ENCODE data around the gene B3GNT7.
"Not testable (repeated sequence)": the region's sequence is repeated elsewhere in the genome, so short reads cannot be mapped to it uniquely, and the experiment has no call there.

The B3GNT7 gene, protein sequence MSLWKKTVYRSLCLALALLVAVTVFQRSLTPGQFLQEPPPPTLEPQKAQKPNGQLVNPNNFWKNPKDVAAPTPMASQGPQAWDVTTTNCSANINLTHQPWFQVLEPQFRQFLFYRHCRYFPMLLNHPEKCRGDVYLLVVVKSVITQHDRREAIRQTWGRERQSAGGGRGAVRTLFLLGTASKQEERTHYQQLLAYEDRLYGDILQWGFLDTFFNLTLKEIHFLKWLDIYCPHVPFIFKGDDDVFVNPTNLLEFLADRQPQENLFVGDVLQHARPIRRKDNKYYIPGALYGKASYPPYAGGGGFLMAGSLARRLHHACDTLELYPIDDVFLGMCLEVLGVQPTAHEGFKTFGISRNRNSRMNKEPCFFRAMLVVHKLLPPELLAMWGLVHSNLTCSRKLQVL

GRCh38 chr2:231395188-231396057, at the start of gene B3GNT7:
TSS of gene B3GNT7 (plus strand) at chr2:231395710. CDS start at chr2:231395804, 94 bp downstream.
- no peak for DNase-seq

DNA sequence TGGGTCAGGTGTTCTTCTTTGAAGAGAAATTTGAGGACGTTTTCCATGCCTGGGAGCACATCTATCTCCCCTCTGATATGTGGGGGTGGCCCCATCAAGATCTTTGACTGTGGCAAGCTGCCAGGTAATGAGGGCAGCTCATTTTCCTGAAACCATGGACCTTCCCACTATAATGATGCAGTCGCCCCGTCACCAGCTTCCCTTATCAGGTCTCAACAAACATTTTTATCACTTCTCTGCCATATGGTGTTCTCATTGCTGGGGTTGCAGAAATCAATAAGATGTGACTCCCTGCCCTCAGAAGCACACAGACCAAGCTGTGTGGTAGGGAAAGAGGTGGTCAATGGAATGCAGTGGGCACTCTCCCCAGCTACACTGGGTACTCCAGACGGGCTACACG, 48.4 kb upstream of the B3GNT7 start:
- no peak for DNase-seq

DNA sequence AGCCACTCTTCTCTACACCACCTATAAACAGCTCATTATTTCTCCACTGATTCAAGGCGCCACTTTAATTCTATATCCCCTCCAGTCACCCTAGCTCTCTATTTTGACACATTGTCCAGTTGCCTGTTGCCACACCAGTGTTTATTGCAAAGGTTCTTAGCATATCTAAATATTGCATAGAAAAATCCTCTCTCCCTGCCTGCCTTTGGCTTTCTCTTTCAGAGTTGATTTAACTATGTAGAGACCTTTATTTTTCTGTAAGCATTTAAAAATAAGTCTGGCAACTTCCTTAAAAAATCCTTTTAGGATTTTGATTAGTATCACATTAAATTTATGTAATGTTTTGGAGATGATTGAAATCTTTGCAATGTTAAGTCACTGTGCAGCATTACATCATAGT, 47.9 kb upstream of the B3GNT7 start:
- DNase-seq, result no peak

DNA sequence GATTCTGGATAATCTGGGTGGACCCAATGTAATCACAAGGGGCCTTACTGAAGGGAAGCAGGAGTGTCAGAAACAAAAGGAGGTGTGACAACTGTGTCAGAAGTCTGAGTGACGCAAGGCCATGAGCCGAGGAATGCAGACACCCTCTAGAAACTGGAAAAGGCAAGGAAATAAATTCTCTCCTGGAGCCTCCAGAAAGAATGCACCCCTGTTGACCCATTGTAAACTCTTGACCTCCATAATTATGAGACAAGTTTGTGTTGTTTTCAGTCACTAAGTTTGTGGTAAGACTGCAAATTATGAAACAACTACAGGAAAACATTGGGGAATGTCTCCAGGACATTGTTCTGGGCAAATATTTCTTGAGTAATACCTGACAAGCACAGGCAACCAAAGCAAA, 47.3 kb upstream of the B3GNT7 start:
- DNase-seq, result no peak

DNA sequence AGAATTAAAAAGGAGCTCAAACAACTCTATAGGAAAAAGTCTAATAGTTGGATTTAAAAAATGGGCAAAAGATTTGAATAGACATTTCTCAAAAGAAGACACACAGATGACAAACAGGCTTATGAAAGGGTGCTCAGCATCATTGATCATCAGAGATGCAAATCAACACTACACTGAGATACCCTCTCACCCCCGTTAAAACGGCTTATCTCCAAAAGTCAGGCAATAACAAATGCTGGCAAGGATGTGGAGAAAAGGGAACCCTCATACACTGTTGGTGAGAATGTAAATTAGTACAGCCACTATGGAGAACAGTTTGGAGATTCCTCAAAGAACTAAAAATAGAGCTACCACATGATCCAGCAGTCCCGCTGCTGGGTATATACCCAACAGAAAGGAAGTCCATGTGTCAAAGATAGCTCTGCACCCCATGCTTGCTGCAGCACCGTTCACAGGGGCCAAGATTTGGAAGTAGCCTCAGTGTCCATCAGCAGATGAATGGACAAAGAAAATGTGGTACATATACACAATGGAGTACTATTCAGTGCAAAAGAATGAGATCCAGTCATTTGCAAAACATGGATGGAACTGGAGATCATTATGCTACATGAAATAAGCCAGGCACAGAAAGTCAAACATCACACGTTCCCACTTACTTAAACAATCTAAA, 46.7 kb upstream of the B3GNT7 start:
- DNase-seq, result no peak

- DNase-seq, result not testable (repeated sequence)
Observed at GRCh38 chr2:231349374-231349735, 46.2 kb upstream of the B3GNT7 start.

GRCh38 chr2:231351648-231352047, 43.9 kb upstream of the B3GNT7 start:
- no peak for DNase-seq

DNA sequence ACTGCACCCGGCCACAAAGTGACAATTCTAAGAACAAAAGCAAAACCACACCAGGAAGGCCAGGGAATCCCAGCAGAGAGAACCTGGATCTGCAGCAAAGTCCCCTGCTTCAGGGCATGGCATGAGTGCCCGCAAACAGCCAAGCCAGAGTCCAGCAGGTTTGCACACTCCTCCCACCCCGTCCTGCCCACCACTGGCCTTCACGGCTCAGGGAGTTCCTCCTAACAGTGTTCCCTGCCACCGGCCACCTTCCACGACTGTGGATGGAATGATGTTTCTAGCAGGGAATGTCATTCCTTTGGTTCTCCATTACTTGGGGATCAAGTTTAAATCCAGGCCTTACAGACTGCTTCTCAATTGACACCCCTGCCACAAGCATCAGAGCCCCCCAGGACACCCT, 42.0 kb upstream of the B3GNT7 start:
- DNase-seq, result no peak

GRCh38 chr2:231355508-231356465, 39.7 kb upstream of the B3GNT7 start:
- DNase-seq, result no peak

DNA sequence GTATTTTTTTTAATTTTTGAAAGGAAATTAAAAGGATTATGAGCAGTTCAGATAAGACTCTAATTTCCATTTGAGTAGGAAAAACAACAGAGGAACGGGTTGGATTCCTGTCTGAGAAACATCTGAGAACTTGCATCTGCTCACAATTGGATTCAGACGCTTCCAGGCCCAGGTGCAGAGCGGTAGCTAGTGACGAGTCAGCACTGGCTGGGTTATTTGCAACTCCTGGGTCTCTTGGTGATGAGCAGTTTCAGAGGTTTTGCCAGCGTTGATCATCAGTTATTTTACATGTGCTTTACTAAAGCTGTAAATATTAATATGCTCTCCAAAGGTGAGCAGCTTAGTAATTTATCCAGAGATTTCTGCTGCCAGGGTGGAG, 39.1 kb upstream of the B3GNT7 start:
- DNase-seq, result no peak

GRCh38 chr2:231357048-231357447, 38.5 kb upstream of the B3GNT7 start:
- no peak for DNase-seq

DNA sequence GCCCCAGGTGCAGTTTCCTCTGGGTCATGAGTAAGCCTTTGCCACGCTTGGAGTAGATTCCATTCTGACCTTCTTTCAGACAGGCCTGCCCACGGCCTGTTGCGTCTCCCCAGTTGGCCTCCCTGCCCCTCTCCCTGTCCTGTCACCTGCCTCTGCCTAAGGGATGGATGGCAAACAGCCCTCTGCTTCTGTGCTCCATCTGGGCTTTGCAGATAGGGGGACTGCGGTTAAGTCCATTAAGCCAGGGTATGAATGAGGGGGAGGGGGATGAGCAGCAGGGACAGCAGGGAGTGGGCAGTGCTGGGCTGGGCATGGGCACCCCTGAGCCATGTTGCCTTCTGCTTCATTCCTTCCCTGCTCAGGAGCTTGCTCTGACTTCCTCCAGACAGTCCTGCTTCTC, 37.6 kb upstream of the B3GNT7 start:
- DNase-seq, result no peak

GRCh38 chr2:231359441-231359840, 36.1 kb upstream of the B3GNT7 start:
- no peak for DNase-seq

GRCh38 chr2:231359948-231360347, 35.6 kb upstream of the B3GNT7 start:
- DNase-seq, result no peak

GRCh38 chr2:231360401-231360800, 35.1 kb upstream of the B3GNT7 start:
- DNase-seq, result no peak

DNA sequence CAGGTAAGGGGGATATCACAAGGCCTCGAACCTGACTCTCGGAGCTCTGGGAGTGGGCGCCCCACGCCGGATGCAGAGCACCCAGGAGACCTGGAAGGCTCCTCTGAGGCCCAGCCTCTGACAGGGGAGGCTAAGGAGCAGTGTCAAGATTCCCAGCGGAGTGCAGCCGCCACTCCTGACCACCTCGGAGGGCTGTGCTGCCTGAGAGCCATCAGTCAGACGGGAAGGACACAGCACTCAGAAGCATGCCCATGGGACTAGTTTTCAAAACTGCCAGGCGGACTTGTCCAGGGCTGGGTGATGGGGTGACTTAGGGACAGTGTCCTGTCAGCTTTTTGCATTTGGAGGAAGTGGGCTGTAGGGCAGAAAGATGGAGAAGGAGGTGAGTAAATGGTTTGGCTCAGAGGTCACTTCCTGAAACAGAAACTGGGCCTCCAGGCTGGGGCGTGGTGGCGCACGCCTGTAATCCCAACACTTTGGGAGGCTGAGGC, 34.6 kb upstream of the B3GNT7 start:
- DNase-seq, result no peak

DNA sequence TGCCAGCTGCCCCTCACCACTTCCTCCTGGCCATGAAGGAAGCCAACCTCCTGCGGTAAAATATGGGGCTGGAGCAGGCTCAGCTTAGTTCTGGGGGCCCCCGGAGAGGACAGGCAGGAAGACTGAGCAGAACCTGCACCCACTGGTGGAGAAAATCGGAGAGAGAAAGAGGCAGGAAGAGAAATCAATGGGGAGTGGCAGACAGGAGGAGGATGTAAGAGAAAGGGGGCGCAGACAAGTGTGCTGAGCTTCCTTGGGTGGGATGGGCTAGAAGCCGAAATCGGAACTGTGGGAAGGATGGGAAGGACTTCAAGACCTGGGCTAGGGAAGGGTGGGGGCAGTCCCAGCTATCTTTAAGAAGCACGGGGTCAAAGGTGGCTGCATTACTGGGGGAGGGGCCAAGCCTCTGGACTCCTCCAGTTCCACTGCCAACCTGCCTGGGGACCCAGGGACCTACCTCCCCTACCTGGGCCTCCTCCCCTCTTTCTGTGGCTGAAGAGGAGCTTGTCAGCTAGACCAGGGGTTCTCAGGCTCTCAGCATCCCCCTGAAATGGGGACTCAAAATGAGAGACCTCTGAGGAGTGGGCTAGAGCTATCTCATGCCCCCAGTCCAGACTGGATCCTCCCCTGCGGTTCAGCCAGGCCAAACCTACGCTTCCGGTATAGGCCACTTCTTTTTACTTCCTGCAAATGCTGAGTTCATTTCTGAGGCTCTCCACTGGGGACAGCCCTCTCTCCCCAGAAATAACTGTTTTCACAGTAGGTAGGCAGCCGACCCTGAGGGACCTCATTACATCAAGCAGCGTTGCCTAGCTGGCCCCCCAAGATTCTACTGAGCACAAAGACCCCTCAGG, 33.6 kb upstream of the B3GNT7 start:
- peak; percentile 92 for DNase-seq

- no peak for DNase-seq
Observed at GRCh38 chr2:231362555-231363184, 32.8 kb upstream of the B3GNT7 start.

DNA sequence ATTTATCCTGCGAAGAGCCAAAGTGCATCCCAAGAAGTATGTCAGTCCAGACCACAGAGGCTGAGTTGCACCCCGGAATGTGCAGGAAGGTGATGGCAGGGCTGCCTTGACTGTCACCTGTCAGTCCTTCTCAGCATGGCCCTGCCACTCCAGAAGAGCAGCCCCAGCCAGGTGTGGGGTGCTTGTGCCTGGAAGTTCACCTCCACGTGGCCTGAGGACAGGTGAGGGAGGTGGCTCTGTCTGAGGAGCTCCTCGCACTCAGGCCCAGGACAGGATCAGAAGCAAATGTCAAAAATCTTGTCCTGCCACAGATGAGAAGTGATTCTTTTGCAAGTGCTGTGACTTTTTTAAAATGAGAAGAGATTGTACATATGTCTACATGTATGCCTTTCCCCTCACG, 31.4 kb upstream of the B3GNT7 start:
- DNase-seq, result no peak

DNA sequence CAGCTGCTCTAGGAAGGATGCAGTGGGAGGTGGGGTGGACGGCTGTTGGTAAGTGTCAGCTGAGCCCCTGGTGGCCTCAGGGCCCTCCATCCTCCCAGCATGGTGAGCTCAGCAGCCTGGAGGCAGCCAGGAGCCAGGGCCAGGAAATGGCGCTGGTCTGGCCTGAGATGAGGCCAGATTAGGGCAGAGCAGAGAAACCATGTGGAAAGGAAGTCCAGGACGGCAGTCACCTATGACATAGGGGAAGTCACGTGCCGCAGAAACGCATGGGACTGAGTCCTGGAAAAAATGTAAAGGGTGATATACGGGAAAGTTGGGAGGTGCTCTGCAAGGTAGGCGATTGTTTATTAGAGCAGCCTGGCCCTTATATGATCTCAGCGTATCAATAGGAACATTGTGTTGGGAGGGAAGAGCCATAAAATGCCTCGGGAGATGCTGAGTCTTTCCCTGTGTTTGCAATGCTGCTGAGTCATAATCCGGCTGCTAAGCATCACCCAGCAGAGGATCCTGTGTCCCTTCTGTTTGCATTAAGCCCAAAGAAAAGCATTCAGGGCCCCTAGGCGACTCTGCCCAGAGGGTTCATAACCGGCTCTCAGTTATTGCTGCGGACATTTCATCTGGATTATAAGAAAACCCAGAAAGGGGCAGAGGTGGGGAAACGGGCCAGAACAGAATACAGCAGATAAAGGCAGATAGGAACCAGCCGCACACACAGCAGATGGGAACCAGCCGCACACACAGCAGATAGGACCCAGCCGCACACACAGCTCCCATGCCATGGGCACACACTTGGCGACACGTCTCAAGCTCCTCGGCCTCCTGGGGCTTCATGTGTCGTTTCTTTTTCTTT, 30.3 kb upstream of the B3GNT7 start:
- no peak for DNase-seq

Data from KG1 (cell line).